Right lobe of liver (tissue), 6 donors: ENCODE results near the gene RNF152. TPM values are rescaled to one million over a fixed set of nuclear protein-coding genes. Genes with fewer than 3 reads are reported as not detected.

Experiments
- ATAC-seq, 4 donors: fragments of 200-7000 bp; cut with Tn5 transposase; one replicate each; pipeline ENCODE4 v1.9.1; 2020; ENCODE audit warnings: mild to moderate bottlenecking in 4 of 4, moderate library complexity in 4 of 4
- DNase-seq, 3 donors: peaks; one replicate each; pipeline ENCODE4 v3.0.0-alpha.2; 2020
- H3K27ac ChIP-seq, 3 donors: fragments of 200-600 bp; one replicate each; pipeline ENCODE4 v1.8.0; 2022
- H3K27me3 ChIP-seq, 2 donors: fragments of 200-600 bp; one replicate each; pipeline ENCODE4 v1.8.0; 2022
- H3K36me3 ChIP-seq, 4 donors: fragments of 200-600 bp; sonication (generic) in 1 of 4; one replicate each; pipeline versions ENCODE4 v1.5.1 to v1.8.0; 2017 to 2022; ENCODE audit warnings: control low read depth in 1 of 4
- H3K4me1 ChIP-seq, 4 donors: fragments of 200-600 bp; sonication (generic) in 1 of 4; one replicate each; pipeline versions ENCODE4 v1.5.1 to v1.8.0; 2017 to 2022; ENCODE audit warnings: control low read depth in 1 of 4
- H3K4me3 ChIP-seq, 3 donors: fragments of 200-600 bp; one replicate each; pipeline ENCODE4 v1.8.0; 2022
- H3K9me3 ChIP-seq, 4 donors: fragments of 200-600 bp; sonication (generic) in 1 of 4; one replicate each; pipeline versions ENCODE4 v1.5.1 to v1.8.0; 2017 to 2022; ENCODE audit warnings: control low read depth in 1 of 4
- CTCF ChIP-seq, 4 donors: fragments of 200-600 bp in 3 of 4; fragments of 450-650 bp in 1 of 4; IDR thresholded peaks; one replicate each; pipeline versions ENCODE4 v1.5.1 to v1.8.0; 2016 to 2022; ENCODE audit warnings: antibody characterized with exemption in 4 of 4, mild to moderate bottlenecking in 2 of 4
- POLR2A ChIP-seq: fragments of 450-650 bp; IDR thresholded peaks from one replicate; pipeline ENCODE4 v1.6.1; 2017; ENCODE audit warnings: antibody characterized with exemption, mild to moderate bottlenecking
- WGBS: methylation state at CpG from one replicate; pipeline ENCODE4 v1.1.6; 2018; ENCODE audit warnings: low coverage, low lambda C conversion rate; ENCODE audit not compliant: insufficient coverage; ENCODE audit errors: missing lambda C conversion rate; 5-methylcytosine and 5-hydroxymethylcytosine counted together
- intact Hi-C, 2 donors: fragments of 100-400 bp; cut with DNase I; formaldehyde crosslinking; loops; one replicate each; pipeline versions ENCODE4 v1.11.2 to v1.14.1; 2022
- total RNA-seq, 6 experiments: library from RNA; depleted of rRNA in 2 of 6; stranded (reverse); fragments of >200 nt in 2 of 6; fragmentation: NEBNext Ultra II Directional in 3 of 6; extraction: Animal tissue kit (Norgen Biotek cat#: 25700) in 3 of 6; gene quantifications; one replicate each; pipeline versions ENCODE4 v1.1.0 to v1.2.4, GENCODE V29; 2016 to 2023
- donor health status: DM: no; HTN: yes; CAD: no.
- donor health status: DM: no; HTN: no; CAD: no.
- donor health status: DM: no; HTN: no; CAD: no.
- donor health status: DM: no; HTN: yes; CAD: no.
- donor health status: DM: no; HTN: yes; CAD: no.

Gene RNF152
- total RNA-seq, 6 experiments from 2014 or later = 19.5 to 101 (median 54.1) TPM

- no peaks in the 10 kb centered on the region for H3K9me3 ChIP-seq
- H3K4me3 ChIP-seq = no peak overlapping the region
- intact Hi-C loops = no loop called here
- 94% methylated on average over 10 of the region's 19 CpGs for WGBS
- TF ChIP-seq CTCF (IDR thresholded peaks at IDR 0.05) (no peak), POLR2A (no peak)
- H3K4me1 ChIP-seq = peaks cover 0 to 15% (median 5%) of the 10 kb centered on the region in 4 donors
- peaks cover 0 to 7% (median 2%) of the 10 kb centered on the region in 4 donors for H3K36me3 ChIP-seq
- no peaks in the 10 kb centered on the region for H3K27me3 ChIP-seq
- no peak for DNase-seq
- peak in 3 of 4 donors; percentile 6 to 12 (median 8) for ATAC-seq
- H3K27ac ChIP-seq = no peak overlapping the region
These were observed 37.1 kb downstream of the RNF152 start for GRCh38 chr18:61855449-61856378.

GRCh38 chr18:61854578-61855448 is 38.0 kb downstream of the RNF152 start:
- peak in 1 of 4 donors; percentile 27 for ATAC-seq
- 57% methylated on average over 5 of the region's 9 CpGs for WGBS
- no peaks in the 10 kb centered on the region for H3K9me3 ChIP-seq
- no peak overlapping the region for H3K27ac ChIP-seq
- H3K4me1 ChIP-seq = peaks cover 0 to 15% (median 5%) of the 10 kb centered on the region in 4 donors
- H3K36me3 ChIP-seq = peaks cover 0 to 7% (median 3%) of the 10 kb centered on the region in 4 donors
- TF ChIP-seq POLR2A = no peak
- TF ChIP-seq CTCF (IDR thresholded peaks at IDR 0.05) = no peak
- no peaks in the 10 kb centered on the region for H3K27me3 ChIP-seq
- intact Hi-C loops = no loop called here
- no peak for DNase-seq
- H3K4me3 ChIP-seq = no peak overlapping the region

GRCh38 chr18:61853855-61854254 is 39.0 kb downstream of the RNF152 start:
- intact Hi-C loops = no loop called here
- WGBS = 70% methylated on average over 3 of the region's 3 CpGs
- TF ChIP-seq CTCF (IDR thresholded peaks at IDR 0.05) = no peak
- no peak for TF ChIP-seq POLR2A
- DNase-seq (no peak), ATAC-seq (no peak)
- Histone ChIP-seq H3K36me3 (peaks cover 0 to 3% (median 0%) of the 10 kb centered on the region in 4 donors), H3K9me3 (no peaks in the 10 kb centered on the region), H3K4me3 (no peak overlapping the region), H3K27ac (no peak overlapping the region), H3K27me3 (no peaks in the 10 kb centered on the region), H3K4me1 (peaks cover 0 to 15% (median 5%) of the 10 kb centered on the region in 4 donors)

- intact Hi-C loops = no loop called here
- H3K9me3 ChIP-seq = no peaks in the 10 kb centered on the region
- peaks cover 0 to 3% (median 0%) of the 10 kb centered on the region in 4 donors for H3K36me3 ChIP-seq
- TF ChIP-seq CTCF (IDR thresholded peaks at IDR 0.05) = no peak
- no peaks in the 10 kb centered on the region for H3K27me3 ChIP-seq
- no peak overlapping the region for H3K27ac ChIP-seq
- WGBS = 65% methylated on average over 1 of the region's 1 CpG
- H3K4me1 ChIP-seq = peaks cover 0 to 15% (median 5%) of the 10 kb centered on the region in 4 donors
- H3K4me3 ChIP-seq = no peak overlapping the region
- DNase-seq = no peak
- no peak for ATAC-seq
These were observed 40.3 kb downstream of the RNF152 start for GRCh38 chr18:61852496-61852895.
